DOHH2 (cell line): Measurements from ENCODE around the gene GSAP.

Source experiments
- CTCF ChIP-seq: fragments of 200-600 bp; sonication (generic); IDR thresholded peaks from one replicate; pipeline ENCODE4 v1.5.1; 2014; ENCODE audit warnings: antibody characterized with exemption, mild to moderate bottlenecking, low read depth, low read length; ENCODE audit not compliant: poor library complexity, severe bottlenecking
- EZH2phosphoT487 ChIP-seq: fragments of 200-600 bp; sonication (generic); IDR thresholded peaks from 2 replicates; pipeline ENCODE4 v1.6.1; 2017; ENCODE audit warnings: borderline replicate concordance, mild to moderate bottlenecking, antibody characterized with exemption, low read length, moderate library complexity, mixed read lengths

GRCh38 chr7:77265666-77266065, 150.5 kb downstream of the GSAP start:
- TF ChIP-seq EZH2phosphoT487 (no peak), CTCF (no peak)
